Spleen (tissue), 11 donors: Measurements from ENCODE around the gene FAM221A. TPM values are rescaled to one million over a fixed set of nuclear protein-coding genes. Genes with fewer than 3 reads are reported as not detected.
A peak's percentile ranks its signal among the peaks of the same experiment; 100 is the strongest.

ENCODE experiments used
- DNase-seq: peaks from one replicate; pipeline ENCODE4 v3.0.0-alpha.2; 2020
- H3K27ac ChIP-seq, 8 donors: fragments of 200-600 bp; sonication (generic) in 7 of 8; 1 replicate in 4 of 8; 2 replicates in 4 of 8; pipeline versions ENCODE4 v1.5.0 to v1.8.0; 2016 to 2021; ENCODE audit warnings: inconsistent platforms in 4 of 8, mild to moderate bottlenecking in 4 of 8, moderate library complexity in 1 of 8
- H3K27me3 ChIP-seq, 7 donors: fragments of 200-600 bp; sonication (generic) in 6 of 7; replicated peaks in 1 of 7; 1 replicate in 4 of 7; 2 replicates in 3 of 7; pipeline versions ENCODE4 v1.5.0 to v1.8.0; 2016 to 2021; ENCODE audit warnings: inconsistent platforms in 3 of 7, mild to moderate bottlenecking in 1 of 7
- H3K36me3 ChIP-seq, 6 donors: fragments of 200-600 bp; sonication (generic) in 5 of 6; 1 replicate in 4 of 6; 2 replicates in 2 of 6; pipeline versions ENCODE4 v1.5.0 to v1.8.0; 2016 to 2021; ENCODE audit warnings: inconsistent platforms in 2 of 6
- H3K4me1 ChIP-seq, 6 donors: fragments of 200-600 bp; sonication (generic) in 5 of 6; 1 replicate in 3 of 6; 2 replicates in 3 of 6; pipeline versions ENCODE4 v1.5.0 to v1.8.0; 2016 to 2021; ENCODE audit warnings: inconsistent platforms in 3 of 6
- H3K4me3 ChIP-seq, 8 donors: fragments of 200-600 bp; sonication (generic) in 7 of 8; 1 replicate in 4 of 8; 2 replicates in 4 of 8; pipeline versions ENCODE4 v1.5.0 to v1.8.0; 2016 to 2021; ENCODE audit warnings: inconsistent platforms in 4 of 8, mild to moderate bottlenecking in 4 of 8, moderate library complexity in 2 of 8
- H3K9me3 ChIP-seq, 8 donors: fragments of 200-600 bp; sonication (generic) in 7 of 8; 1 replicate in 4 of 8; 2 replicates in 4 of 8; pipeline versions ENCODE4 v1.5.0 to v1.8.0; 2016 to 2021; ENCODE audit warnings: inconsistent platforms in 4 of 8
- POLR2A ChIP-seq, 3 donors: fragments of 450-650 bp; IDR thresholded peaks; one replicate each; pipeline ENCODE4 v1.5.1; 2017; ENCODE audit warnings: antibody characterized with exemption in 3 of 3, mild to moderate bottlenecking in 1 of 3
- POLR2AphosphoS5 ChIP-seq, 3 donors: sonication (generic); formaldehyde crosslinking; IDR thresholded peaks; one replicate each; pipeline ENCODE4 v1.5.1; 2017; ENCODE audit warnings: antibody characterized with exemption in 3 of 3
- WGBS, 5 donors: extraction: QIAGEN DNeasy Blood & Tissue Kit in 3 of 5; methylation state at CpG; one replicate each; pipeline versions ENCODE4 v1.1.5 to v1.1.7; 2013 to 2018; 5-methylcytosine and 5-hydroxymethylcytosine counted together
- intact Hi-C: fragments of 100-400 bp; cut with DNase I; formaldehyde crosslinking; loops from one replicate; pipeline ENCODE4 v1.15.0; 2023; ENCODE audit warnings: low total_unique reads
- polyA plus RNA-seq, 3 donors: library from polyadenylated mRNA; stranded (reverse); fragments of 200-250 nt; gene quantifications; one replicate each; pipeline ENCODE4 v1.2.1, GENCODE V29; 2013
- total RNA-seq, 7 donors: library from RNA; depleted of rRNA in 3 of 7; stranded (reverse); fragments of >200 nt in 3 of 7; fragmentation: NEBNext Ultra II Directional in 4 of 7; extraction: Animal tissue kit (Norgen Biotek cat#: 25700) in 4 of 7; gene quantifications; one replicate each; pipeline versions ENCODE4 v1.1.0 to v1.2.1, GENCODE V29; 2016 to 2021
- TF ChIP-seq, protein P1 (sequence below), 11 experiments: fragments of 200-600 bp in 7 of 11; fragments of 450-650 bp in 4 of 11; sonication (generic) in 4 of 11; IDR thresholded peaks in 8 of 11; conservative IDR thresholded peaks in 3 of 11; 1 replicate in 7 of 11; 2 replicates in 4 of 11; pipeline versions ENCODE4 v1.4.0 to v1.8.0; 2016 to 2021; ENCODE audit warnings: antibody characterized with exemption in 11 of 11, inconsistent platforms in 4 of 11, mild to moderate bottlenecking in 1 of 11
- donor health status: healthy with polysubstance abuse.
- donor health status: DM: no; HTN: no; CAD: no; lungs with moderate emphysema.
- donor health status: DM: no; HTN: no; CAD: no.
- donor health status: Bipolar disorder and iron deficiency.
- donor health status: healthy.
- donor health status: DM: no; HTN: no; CAD: no.
- donor health status: DM: yes; HTN: yes; CAD: no.

FAM221A gene
- total and polyA plus RNA-seq, 10 donors: 3.8 to 12.7 (median 6.6) TPM

DNA sequence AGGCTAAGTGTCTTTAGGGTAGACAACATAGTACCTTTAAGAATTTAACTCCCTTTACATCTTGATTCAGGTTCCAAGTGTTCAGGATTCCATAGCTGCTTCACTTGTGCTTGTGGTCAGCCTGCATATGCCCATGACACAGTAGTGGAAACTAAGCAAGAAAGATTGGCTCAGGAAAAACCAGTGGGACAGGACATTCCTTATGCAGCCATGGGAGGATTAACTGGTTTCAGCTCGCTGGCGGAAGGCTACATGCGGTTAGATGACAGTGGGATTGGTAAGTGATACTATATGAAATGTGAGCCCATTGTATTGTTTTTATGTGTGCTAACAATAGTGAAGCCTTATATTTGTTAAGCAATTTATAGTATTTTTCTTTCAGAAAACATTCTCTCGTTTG lies 11.3 kb downstream of the FAM221A start:
- no peaks in the 10 kb centered on the region for H3K27me3 ChIP-seq
- no peaks in the 10 kb centered on the region for H3K4me1 ChIP-seq
- H3K36me3 ChIP-seq: peaks cover 0 to 94% (median 15%) of the 10 kb centered on the region in 6 donors
- no peak overlapping the region for H3K4me3 ChIP-seq
- DNase-seq: no peak
- WGBS, 5 donors: 90 to 98% (median 93%) methylated on average over 4 of the region's 4 CpGs
- H3K27ac ChIP-seq: no peak overlapping the region
- peaks cover 0 to 5% (median 0%) of the 10 kb centered on the region in 8 donors for H3K9me3 ChIP-seq
- TF ChIP-seq POLR2A (IDR thresholded peaks at IDR 0.05): no peak
- TF ChIP-seq POLR2AphosphoS5 (IDR thresholded peaks at IDR 0.05): no peak
- TF ChIP-seq, protein P1, sequence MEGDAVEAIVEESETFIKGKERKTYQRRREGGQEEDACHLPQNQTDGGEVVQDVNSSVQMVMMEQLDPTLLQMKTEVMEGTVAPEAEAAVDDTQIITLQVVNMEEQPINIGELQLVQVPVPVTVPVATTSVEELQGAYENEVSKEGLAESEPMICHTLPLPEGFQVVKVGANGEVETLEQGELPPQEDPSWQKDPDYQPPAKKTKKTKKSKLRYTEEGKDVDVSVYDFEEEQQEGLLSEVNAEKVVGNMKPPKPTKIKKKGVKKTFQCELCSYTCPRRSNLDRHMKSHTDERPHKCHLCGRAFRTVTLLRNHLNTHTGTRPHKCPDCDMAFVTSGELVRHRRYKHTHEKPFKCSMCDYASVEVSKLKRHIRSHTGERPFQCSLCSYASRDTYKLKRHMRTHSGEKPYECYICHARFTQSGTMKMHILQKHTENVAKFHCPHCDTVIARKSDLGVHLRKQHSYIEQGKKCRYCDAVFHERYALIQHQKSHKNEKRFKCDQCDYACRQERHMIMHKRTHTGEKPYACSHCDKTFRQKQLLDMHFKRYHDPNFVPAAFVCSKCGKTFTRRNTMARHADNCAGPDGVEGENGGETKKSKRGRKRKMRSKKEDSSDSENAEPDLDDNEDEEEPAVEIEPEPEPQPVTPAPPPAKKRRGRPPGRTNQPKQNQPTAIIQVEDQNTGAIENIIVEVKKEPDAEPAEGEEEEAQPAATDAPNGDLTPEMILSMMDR (IDR thresholded peaks at IDR 0.05 in 8 of 11, conservative IDR thresholded peaks at IDR 0.05 in 3 of 11): no peak
- intact Hi-C loops: no loop called here

DNA sequence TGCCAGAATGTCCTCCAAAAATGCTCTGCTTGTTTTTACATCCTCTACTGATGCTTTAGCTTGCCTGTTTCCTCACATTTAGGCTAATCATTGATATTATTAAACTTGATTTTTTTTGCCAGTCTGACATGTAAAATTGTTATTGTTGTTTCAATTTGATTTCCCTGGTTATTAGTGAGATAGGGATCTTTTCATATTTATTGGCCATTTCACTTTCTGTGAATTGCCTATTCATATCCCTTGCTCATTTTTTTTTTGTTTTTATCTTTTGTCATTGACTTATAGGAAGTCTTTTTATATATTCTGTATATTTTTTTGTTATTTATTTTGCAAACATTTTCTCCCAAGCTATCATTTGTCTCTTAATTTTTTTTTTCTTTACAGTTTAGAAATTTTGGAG lies 13.2 kb downstream of the FAM221A start:
- peaks cover 0 to 83% (median 15%) of the 10 kb centered on the region in 6 donors for H3K36me3 ChIP-seq
- TF ChIP-seq POLR2A (IDR thresholded peaks at IDR 0.05) (no peak), POLR2AphosphoS5 (IDR thresholded peaks at IDR 0.05) (no peak)
- TF ChIP-seq, protein P1 (IDR thresholded peaks at IDR 0.05 in 8 of 11, conservative IDR thresholded peaks at IDR 0.05 in 3 of 11): no peak
- intact Hi-C loops: no loop called here

DNA sequence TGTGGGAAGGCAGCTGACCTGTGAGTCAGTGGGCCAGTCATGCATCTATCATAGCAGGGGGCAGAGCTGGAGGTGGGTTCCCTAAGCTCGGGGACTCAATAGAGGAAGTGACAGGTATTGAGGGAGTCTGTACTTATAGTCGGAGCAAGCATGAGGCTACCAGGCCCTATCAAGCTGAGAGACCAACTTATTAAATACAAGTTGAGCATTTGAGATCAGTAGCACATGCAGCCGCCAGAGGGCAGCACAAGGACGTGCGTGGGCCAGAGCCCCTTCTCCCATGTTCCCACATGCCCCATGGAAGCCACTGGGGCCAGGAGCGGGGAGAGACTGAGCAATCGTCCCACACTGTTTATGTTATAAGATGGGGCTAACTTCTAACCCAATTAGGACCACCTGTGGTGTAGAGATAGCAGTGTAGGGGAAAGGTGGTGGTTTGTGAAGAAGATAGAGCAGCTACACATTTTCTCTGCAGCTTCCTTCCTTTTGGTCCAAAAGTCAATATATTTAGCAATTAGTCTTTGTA lies 17.0 kb downstream of the FAM221A start:
- no peaks in the 10 kb centered on the region for H3K27me3 ChIP-seq

More for the DNA sequence above, 13.2 kb downstream of the FAM221A start:
- no peaks in the 10 kb centered on the region for H3K27me3 ChIP-seq
- no peak for DNase-seq
- H3K4me3 ChIP-seq: no peak overlapping the region
- peaks cover 0 to 5% (median 0%) of the 10 kb centered on the region in 8 donors for H3K9me3 ChIP-seq
- H3K27ac ChIP-seq: no peak overlapping the region
- H3K4me1 ChIP-seq: no peaks in the 10 kb centered on the region

DNA sequence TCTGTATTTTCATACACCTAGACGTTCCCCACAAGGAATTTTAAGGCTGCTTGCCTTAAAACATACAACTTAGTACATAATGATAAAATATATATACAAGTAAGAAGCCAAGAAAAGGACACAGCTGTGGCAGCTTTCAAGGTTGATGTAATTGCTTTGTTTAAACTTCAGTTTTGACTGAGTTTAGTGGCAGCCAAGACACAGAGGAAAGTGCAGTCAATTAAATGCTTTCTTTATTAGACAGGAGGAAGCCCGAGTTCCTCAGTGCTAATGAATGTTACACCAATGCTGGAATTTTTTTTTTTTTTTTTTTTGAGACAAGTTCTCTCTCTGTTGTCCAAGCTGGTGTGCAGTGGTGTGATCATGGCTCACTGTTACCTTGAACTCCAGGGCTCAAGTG lies 18.8 kb downstream of the FAM221A start:
- 55 to 60% (median 58%) methylated on average over 2 of the region's 2 CpGs for whole genome bisulfite sequencing, 5 donors
- TF ChIP-seq POLR2AphosphoS5 (IDR thresholded peaks at IDR 0.05): no peak
- TF ChIP-seq, protein P1 (IDR thresholded peaks at IDR 0.05 in 8 of 11, conservative IDR thresholded peaks at IDR 0.05 in 3 of 11): no peak
- no peak for TF ChIP-seq POLR2A (IDR thresholded peaks at IDR 0.05)
- no peaks in the 10 kb centered on the region for H3K27me3 ChIP-seq
- H3K9me3 ChIP-seq: peaks cover 0 to 2% (median 0%) of the 10 kb centered on the region in 8 donors
- no peak overlapping the region for H3K27ac ChIP-seq
- DNase-seq: no peak
- no peaks in the 10 kb centered on the region for H3K4me1 ChIP-seq
- no peak overlapping the region for H3K4me3 ChIP-seq
- peaks cover 0 to 77% (median 10%) of the 10 kb centered on the region in 6 donors for H3K36me3 ChIP-seq
- intact Hi-C loops: no loop called here

More for the DNA sequence above, 17.0 kb downstream of the FAM221A start:
- 9 to 26% (median 14%) methylated on average over 7 of the region's 7 CpGs for WGBS, 5 donors
- Histone ChIP-seq H3K27ac (no peak overlapping the region), H3K9me3 (peaks cover 0 to 5% (median 0%) of the 10 kb centered on the region in 8 donors), H3K36me3 (peaks cover 0 to 77% (median 14%) of the 10 kb centered on the region in 6 donors), H3K4me3 (no peak overlapping the region), H3K4me1 (no peaks in the 10 kb centered on the region)
- intact Hi-C loops: no loop called here
- TF ChIP-seq, protein P1 (IDR thresholded peaks at IDR 0.05 in 8 of 11, conservative IDR thresholded peaks at IDR 0.05 in 3 of 11): peak in 9 of 11 experiments; percentile 26 to 69 (median 58)
- TF ChIP-seq POLR2AphosphoS5 (IDR thresholded peaks at IDR 0.05): no peak
- peak; percentile 85 for DNase-seq
